AG10803 (cell line): Measurements from ENCODE around the gene ALPK3.

Experiments used
- DNase-seq: peaks from one replicate; pipeline ENCODE4 v3.0.0; 2010; ENCODE audit warnings: low read depth
- H3K4me3 ChIP-seq: 2 replicates; pipeline ENCODE4 v1.5.1; 2011; ENCODE audit warnings: mild to moderate bottlenecking, low read length, control low read depth
- TF ChIP-seq, protein P1 (sequence below): conservative IDR thresholded peaks from 2 replicates; pipeline ENCODE4 v1.5.1; 2011; ENCODE audit warnings: mild to moderate bottlenecking, low read length, control low read depth, inconsistent platforms

The ALPK3 gene

DNA sequence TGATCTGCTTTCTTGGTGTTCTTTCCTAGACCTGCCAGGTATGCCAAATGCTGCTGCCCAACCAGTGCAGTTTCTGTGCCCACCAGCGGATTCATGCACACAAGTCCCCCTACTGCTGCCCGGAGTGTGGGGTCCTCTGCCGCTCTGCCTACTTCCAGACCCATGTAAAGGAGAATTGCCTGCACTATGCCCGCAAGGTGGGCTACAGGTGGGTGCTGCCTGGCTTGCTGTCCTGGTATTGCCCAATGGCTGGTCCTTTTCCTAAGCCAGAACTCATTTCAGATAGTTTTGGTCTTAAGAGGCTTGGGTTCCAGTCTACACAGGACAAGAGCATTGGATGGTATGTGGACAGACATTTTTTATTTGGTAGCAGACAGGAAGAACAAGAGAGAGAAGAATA, 26.5 kb upstream of the ALPK3 start:
- no peak for DNase-seq
- TF ChIP-seq, protein P1, sequence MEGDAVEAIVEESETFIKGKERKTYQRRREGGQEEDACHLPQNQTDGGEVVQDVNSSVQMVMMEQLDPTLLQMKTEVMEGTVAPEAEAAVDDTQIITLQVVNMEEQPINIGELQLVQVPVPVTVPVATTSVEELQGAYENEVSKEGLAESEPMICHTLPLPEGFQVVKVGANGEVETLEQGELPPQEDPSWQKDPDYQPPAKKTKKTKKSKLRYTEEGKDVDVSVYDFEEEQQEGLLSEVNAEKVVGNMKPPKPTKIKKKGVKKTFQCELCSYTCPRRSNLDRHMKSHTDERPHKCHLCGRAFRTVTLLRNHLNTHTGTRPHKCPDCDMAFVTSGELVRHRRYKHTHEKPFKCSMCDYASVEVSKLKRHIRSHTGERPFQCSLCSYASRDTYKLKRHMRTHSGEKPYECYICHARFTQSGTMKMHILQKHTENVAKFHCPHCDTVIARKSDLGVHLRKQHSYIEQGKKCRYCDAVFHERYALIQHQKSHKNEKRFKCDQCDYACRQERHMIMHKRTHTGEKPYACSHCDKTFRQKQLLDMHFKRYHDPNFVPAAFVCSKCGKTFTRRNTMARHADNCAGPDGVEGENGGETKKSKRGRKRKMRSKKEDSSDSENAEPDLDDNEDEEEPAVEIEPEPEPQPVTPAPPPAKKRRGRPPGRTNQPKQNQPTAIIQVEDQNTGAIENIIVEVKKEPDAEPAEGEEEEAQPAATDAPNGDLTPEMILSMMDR, result no peak
- no peak overlapping the region for H3K4me3 ChIP-seq

- H3K4me3 ChIP-seq, result no peak overlapping the region
- peak; percentile 35 for DNase-seq
- TF ChIP-seq, protein P1, result no peak
Measured at GRCh38 chr15:84791763-84792162, 25.4 kb upstream of the ALPK3 start.

GRCh38 chr15:84793431-84794161, 23.6 kb upstream of the ALPK3 start:
- H3K4me3 ChIP-seq, result no peak overlapping the region
- DNase-seq, result no peak
- TF ChIP-seq, protein P1, result no peak

GRCh38 chr15:84794162-84794547, 23.0 kb upstream of the ALPK3 start:
- DNase-seq, result no peak
- TF ChIP-seq, protein P1, result no peak
- H3K4me3 ChIP-seq, result no peak overlapping the region

DNA sequence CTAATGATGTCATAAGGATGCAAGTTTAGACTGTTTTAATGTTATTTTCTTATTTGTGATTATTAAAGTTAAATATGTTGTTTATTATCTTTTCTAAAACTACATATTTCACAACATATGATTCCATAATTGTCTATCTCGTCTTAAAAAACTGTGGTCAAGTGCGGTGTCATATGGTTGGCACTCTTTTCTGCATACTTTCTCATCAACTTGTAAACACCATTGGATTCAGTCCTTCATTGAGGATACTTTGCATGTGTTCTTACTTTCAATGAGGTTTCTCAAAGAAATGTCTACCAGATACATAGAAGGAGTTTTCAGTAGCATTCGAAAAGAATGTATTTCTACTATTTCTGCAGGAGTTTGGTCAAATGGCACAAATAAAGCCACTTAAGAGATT, 22.0 kb upstream of the ALPK3 start:
- TF ChIP-seq, protein P1, result no peak
- DNase-seq, result peak; percentile 70
- no peak overlapping the region for H3K4me3 ChIP-seq

DNA sequence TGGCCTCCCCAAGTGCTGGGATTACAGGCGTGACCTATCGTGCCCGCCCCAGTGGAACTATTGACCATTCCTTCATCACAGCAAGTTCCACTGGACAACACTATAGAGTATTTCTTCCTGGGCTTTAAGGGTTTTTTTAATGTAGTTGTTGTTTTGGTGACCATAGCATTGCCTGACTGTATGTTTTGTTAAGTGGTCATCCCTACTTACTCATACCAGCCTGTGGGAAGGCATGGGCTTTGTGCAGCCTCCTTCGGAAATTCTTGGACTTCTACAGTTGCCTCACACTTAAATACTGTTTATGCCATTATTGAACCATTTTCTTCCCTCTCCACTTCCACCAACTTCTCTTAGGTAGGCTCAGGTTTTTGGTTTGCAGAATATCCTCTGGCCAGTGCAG, 19.9 kb upstream of the ALPK3 start:
- no peak overlapping the region for H3K4me3 ChIP-seq
- TF ChIP-seq, protein P1, result no peak
- peak; percentile 23 for DNase-seq

- TF ChIP-seq, protein P1, result no peak
- no peak overlapping the region for H3K4me3 ChIP-seq
- DNase-seq, result no peak
Measured at GRCh38 chr15:84797801-84798200, 19.4 kb upstream of the ALPK3 start.
